RWPE2 (cell line): ENCODE data around the gene DOHH.

Experiments
- ATAC-seq: fragments of 200-7000 bp; cut with Tn5 transposase; 3 replicates; pipeline ENCODE4 v1.9.1; 2021; ENCODE audit warnings: low read depth
- DNase-seq: peaks from one replicate; pipeline ENCODE4 v3.0.0-alpha.2; 2020; ENCODE audit warnings: low spot score
- H3K27ac ChIP-seq: fragments of 450-650 bp; 2 replicates; pipeline ENCODE4 v1.5.1; 2017; ENCODE audit warnings: mild to moderate bottlenecking; ENCODE audit not compliant: poor library complexity, severe bottlenecking
- H3K27me3 ChIP-seq: fragments of 250-450 bp; sonication (Bioruptor Pico); 2 replicates; pipeline ENCODE4 v1.5.1; 2021; ENCODE audit warnings: mild to moderate bottlenecking, moderate library complexity; ENCODE audit not compliant: insufficient read depth, poor library complexity, severe bottlenecking
- H3K36me3 ChIP-seq: fragments of 250-450 bp; sonication (Bioruptor Pico); 2 replicates; pipeline ENCODE4 v1.5.1; 2020; ENCODE audit warnings: low read depth, mild to moderate bottlenecking, moderate library complexity
- H3K4me1 ChIP-seq: fragments of 250-450 bp; sonication (Bioruptor Pico); 2 replicates; pipeline ENCODE4 v1.5.1; 2021; ENCODE audit warnings: mild to moderate bottlenecking, moderate library complexity; ENCODE audit not compliant: insufficient read depth, poor library complexity, severe bottlenecking
- H3K4me3 ChIP-seq: fragments of 250-450 bp; sonication (Bioruptor Pico); 2 replicates; pipeline ENCODE4 v1.5.1; 2021; ENCODE audit warnings: mild to moderate bottlenecking, moderate library complexity; ENCODE audit not compliant: severe bottlenecking
- H3K9me3 ChIP-seq: fragments of 250-450 bp; sonication (Bioruptor Pico); 2 replicates; pipeline ENCODE4 v1.5.1; 2021; ENCODE audit warnings: mild to moderate bottlenecking, moderate library complexity; ENCODE audit not compliant: severe bottlenecking
- TF ChIP-seq, protein P1 (sequence below): fragments of 450-650 bp; IDR thresholded peaks from one replicate; pipeline ENCODE4 v1.5.1; 2017; ENCODE audit warnings: mild to moderate bottlenecking, moderate library complexity; ENCODE audit not compliant: poor library complexity, severe bottlenecking

DOHH gene

DNA sequence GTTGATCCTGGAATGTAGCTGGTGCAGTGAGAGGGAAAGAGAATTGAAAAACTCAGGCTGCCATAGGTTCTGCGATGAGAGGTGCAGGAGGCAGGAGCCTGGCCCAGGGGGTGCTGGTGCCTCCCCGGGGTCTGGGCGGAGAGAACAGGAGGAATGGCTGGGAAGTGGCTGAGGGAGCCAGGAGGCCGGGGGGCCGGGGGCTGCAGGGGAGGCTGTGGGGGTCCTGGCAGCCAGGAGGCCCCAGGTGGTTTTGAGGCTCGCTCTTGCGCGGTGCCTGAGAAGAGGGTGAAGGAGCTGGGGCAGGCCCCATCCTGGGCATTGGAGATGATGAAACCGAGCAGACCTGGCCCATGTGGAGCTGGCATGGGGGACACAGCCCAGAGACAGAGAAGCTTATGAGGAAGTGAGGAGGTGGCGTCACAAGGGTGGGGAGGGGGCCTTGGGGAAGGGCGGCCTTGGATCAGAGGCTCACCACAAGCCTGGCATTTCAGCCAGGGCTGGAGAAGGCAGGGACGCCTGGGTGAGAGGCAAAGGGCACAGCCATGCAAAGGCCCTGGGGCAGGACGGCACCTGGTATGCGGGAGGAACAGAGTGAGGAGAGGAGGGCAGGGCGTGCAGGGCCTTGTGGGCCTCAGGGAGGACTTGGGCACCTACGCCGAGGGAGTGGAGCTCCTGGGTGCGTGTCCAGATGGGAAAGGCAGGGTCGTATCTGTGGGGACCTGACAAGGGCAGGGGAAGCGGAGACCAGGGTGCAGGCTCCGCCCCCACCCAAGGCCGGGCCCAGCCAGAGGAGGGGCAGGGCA is 37.2 kb upstream of the DOHH start:
- DNase-seq = no peak
- Histone ChIP-seq H3K4me3 (no peak overlapping the region), H3K27ac (no peak overlapping the region), H3K27me3 (no peaks in the 10 kb centered on the region), H3K4me1 (no peaks in the 10 kb centered on the region), H3K36me3 (peaks cover 23% of the 10 kb centered on the region), H3K9me3 (no peaks in the 10 kb centered on the region)
- ATAC-seq = peak; percentile 26; the same call in 2 of the 3 replicates
- TF ChIP-seq, protein P1, sequence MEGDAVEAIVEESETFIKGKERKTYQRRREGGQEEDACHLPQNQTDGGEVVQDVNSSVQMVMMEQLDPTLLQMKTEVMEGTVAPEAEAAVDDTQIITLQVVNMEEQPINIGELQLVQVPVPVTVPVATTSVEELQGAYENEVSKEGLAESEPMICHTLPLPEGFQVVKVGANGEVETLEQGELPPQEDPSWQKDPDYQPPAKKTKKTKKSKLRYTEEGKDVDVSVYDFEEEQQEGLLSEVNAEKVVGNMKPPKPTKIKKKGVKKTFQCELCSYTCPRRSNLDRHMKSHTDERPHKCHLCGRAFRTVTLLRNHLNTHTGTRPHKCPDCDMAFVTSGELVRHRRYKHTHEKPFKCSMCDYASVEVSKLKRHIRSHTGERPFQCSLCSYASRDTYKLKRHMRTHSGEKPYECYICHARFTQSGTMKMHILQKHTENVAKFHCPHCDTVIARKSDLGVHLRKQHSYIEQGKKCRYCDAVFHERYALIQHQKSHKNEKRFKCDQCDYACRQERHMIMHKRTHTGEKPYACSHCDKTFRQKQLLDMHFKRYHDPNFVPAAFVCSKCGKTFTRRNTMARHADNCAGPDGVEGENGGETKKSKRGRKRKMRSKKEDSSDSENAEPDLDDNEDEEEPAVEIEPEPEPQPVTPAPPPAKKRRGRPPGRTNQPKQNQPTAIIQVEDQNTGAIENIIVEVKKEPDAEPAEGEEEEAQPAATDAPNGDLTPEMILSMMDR = no peak

DNA sequence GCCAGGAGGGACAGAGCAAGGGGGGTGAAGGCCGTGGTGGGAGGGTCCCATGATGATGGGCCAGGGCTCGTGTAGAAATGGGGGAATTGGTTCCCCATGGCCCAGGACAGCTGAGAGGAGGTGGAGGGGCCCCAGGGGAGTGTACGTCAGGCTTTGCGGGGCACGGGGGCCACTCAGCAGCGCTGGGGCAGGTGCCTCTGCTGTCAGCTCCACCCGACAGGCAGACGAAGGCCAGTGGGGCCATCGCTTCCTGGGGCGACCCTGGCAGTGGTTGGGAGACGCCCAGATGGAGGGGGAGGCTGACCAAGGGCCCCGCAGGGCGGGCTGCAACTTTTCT is 36.6 kb upstream of the DOHH start:
- no peak overlapping the region for H3K4me3 ChIP-seq
- H3K9me3 ChIP-seq = no peaks in the 10 kb centered on the region
- TF ChIP-seq, protein P1 = no peak
- no peaks in the 10 kb centered on the region for H3K27me3 ChIP-seq
- no peaks in the 10 kb centered on the region for H3K4me1 ChIP-seq
- H3K36me3 ChIP-seq = peaks cover 25% of the 10 kb centered on the region
- H3K27ac ChIP-seq = no peak overlapping the region
- ATAC-seq (no peak; the same call in 2 of the 3 replicates), DNase-seq (no peak)

DNA sequence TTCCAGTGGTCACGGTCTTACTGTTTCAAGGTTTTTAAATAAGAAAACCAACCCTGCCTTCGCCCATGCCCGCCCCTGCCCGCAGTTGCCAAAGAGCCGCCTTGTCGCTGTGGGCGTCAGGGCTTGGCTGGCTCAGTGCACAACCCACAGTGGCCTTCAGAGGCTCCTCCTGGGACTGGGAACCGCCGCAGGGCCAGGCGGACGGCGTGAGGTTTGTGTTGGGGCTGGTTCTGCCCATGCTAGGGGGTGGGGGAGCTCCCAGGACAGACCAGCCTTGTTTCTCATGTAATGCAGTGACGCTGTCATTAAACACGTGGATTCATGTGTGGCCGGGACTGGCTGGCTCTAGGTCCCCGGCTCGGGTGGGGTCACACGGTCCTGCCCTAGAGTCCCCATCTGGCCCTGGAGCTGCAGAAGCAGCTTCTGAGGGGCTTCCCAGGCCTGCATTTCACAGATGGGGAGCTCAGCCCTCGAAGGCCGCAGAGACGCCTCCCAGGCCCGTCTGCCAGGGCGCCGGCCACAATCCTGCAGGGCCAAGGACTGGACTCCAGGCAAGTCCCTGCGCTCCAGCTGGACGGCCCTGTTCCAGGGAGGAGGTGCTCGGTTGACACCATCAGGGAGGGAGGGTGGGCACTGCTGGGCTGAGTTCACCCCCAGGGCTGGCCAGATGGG is 36.1 kb upstream of the DOHH start:
- TF ChIP-seq, protein P1 = no peak
- H3K36me3 ChIP-seq = peaks cover 27% of the 10 kb centered on the region
- no peaks in the 10 kb centered on the region for H3K27me3 ChIP-seq
- no peaks in the 10 kb centered on the region for H3K9me3 ChIP-seq
- H3K27ac ChIP-seq = no peak overlapping the region
- no peak for ATAC-seq
- H3K4me1 ChIP-seq = no peaks in the 10 kb centered on the region
- no peak overlapping the region for H3K4me3 ChIP-seq
- no peak for DNase-seq

DNA sequence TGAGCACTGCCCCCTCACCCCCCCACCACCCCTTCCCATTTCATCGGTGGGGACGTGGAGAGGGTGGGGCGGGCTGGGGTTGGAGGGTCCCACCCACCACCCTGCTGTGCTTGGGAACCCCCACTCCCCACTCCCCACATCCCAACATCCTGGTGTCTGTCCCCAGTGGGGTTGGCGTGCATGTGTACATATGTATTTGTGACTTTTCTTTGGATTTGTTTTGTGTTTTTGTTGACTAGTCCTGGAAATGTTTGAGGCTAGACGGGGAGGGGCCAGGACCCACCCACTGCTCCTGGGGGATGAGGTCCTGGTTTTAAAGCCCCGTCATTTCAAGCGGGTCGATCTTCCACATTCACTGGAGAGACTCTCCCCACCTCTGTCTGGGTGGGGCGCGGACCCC is 35.5 kb upstream of the DOHH start:
- no peak overlapping the region for H3K4me3 ChIP-seq
- H3K4me1 ChIP-seq = no peaks in the 10 kb centered on the region
- ATAC-seq (no peak), DNase-seq (no peak)
- no peaks in the 10 kb centered on the region for H3K27me3 ChIP-seq
- no peaks in the 10 kb centered on the region for H3K9me3 ChIP-seq
- TF ChIP-seq, protein P1 = no peak
- H3K36me3 ChIP-seq = peaks cover 33% of the 10 kb centered on the region
- H3K27ac ChIP-seq = no peak overlapping the region

DNA sequence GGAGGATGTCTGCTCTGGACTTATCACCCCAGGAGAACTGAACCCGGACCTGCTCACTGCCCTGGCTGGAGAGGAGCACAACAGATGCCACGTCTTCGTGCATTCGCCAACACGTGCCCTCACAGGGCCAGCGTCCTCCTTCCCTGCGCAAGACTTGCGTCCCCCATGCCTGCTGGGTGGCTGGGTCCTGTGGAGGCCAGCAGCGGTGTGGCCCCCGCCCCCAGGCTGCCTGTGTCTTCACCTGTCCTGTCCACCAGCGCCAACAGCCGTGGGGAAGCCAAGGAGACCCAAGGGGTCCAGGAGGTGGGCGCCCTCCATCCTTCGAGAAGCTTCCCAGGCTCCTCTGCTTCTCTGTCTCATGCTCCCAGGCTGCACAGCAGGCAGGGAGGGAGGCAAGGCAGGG is 35.1 kb upstream of the DOHH start:
- peaks cover 33% of the 10 kb centered on the region for H3K36me3 ChIP-seq

More for the DNA sequence above, 35.1 kb upstream of the DOHH start:
- Histone ChIP-seq H3K27ac (no peak overlapping the region), H3K4me3 (no peak overlapping the region), H3K9me3 (no peaks in the 10 kb centered on the region), H3K27me3 (no peaks in the 10 kb centered on the region), H3K4me1 (no peaks in the 10 kb centered on the region)
- ATAC-seq = no peak
- TF ChIP-seq, protein P1 = no peak
- DNase-seq = no peak
